HepG2 (cell line): Measurements from ENCODE around the gene MEF2A. TPM values are rescaled to one million over a fixed set of nuclear protein-coding genes. Genes with fewer than 3 reads are reported as not detected.

Source experiments
- ATAC-seq: fragments of 200-7000 bp; cut with Tn5 transposase; 3 replicates; pipeline ENCODE4 v1.9.1; 2020; ENCODE audit warnings: mild to moderate bottlenecking, moderate library complexity
- BruUV-seq: library from RNA; stranded (reverse); fragments of 400-500 nt; replicated peaks from 2 replicates; lab custom pipeline; 2021; lab: Mats Ljungman, UMichigan
- CTCF ChIA-PET: fragments of 300-600 bp; formaldehyde crosslinking; extraction: SDS; loops from one replicate; lab custom pipeline; 2021; ENCODE audit warnings: low total read pairs, inconsistent platforms, low intra/inter-chr PET ratio; lab: Yijun Ruan, JAX
- POLR2A ChIA-PET: fragments of 350-600 bp; sonication (Branson Sonifier 250); formaldehyde crosslinking; loops from one replicate; lab custom pipeline; 2020; ENCODE audit warnings: antibody characterized with exemption, inconsistent platforms; lab: Yijun Ruan, JAX
- DNase-seq: peaks from one replicate; pipeline ENCODE4 v3.0.0-alpha.2; 2015; ENCODE audit warnings: low spot score
- FAIRE-seq: peaks from 3 replicates; lab custom pipeline; 2011; peaks lifted over from hg19 to GRCh38; lab: Jason Lieb, UNC
- H2AFZ ChIP-seq: one replicate; pipeline ENCODE4 v1.6.1; 2011; ENCODE audit warnings: low read length, inconsistent platforms
- H3K27ac ChIP-seq: fragments of 300-600 bp; 3 replicates; pipeline ENCODE4 v1.8.0; 2011; ENCODE audit warnings: mixed run types, mild to moderate bottlenecking, mixed read lengths, low read length, inconsistent platforms; ENCODE audit not compliant: insufficient read depth; ENCODE audit errors: extremely low read length
- H3K27me3 ChIP-seq, 2 experiments: fragments of 200-600 bp in 1 of 2; 2 replicates in 1 of 2; 3 replicates in 1 of 2; pipeline versions ENCODE4 v1.6.0 to v1.8.0; 2011; ENCODE audit warnings: low read length in 2 of 2, mild to moderate bottlenecking in 2 of 2, moderate library complexity in 2 of 2, inconsistent platforms in 1 of 2; ENCODE audit not compliant: insufficient read depth in 2 of 2, control insufficient read depth in 1 of 2
- H3K36me3 ChIP-seq, 2 experiments: fragments of 200-600 bp in 1 of 2; replicated peaks in 1 of 2; 2 replicates in 1 of 2; 3 replicates in 1 of 2; pipeline versions ENCODE4 v1.5.1 to v1.8.0; 2011; ENCODE audit warnings: low read length in 2 of 2, inconsistent platforms in 1 of 2; ENCODE audit not compliant: insufficient read depth in 2 of 2, control insufficient read depth in 1 of 2
- H3K4me1 ChIP-seq: 2 replicates; pipeline ENCODE4 v1.5.1; 2012; ENCODE audit warnings: low read length, inconsistent platforms; ENCODE audit not compliant: insufficient read depth
- H3K4me2 ChIP-seq: 2 replicates; pipeline ENCODE4 v1.6.0; 2011; ENCODE audit warnings: low read depth, low read length, inconsistent platforms
- H3K4me3 ChIP-seq, 3 experiments: fragments of 200-600 bp in 1 of 3; sonication (generic), shearing (Covaris generic) in 1 of 3; replicated peaks in 1 of 3; 2 replicates each; pipeline ENCODE4 v1.5.1; 2011 to 2016; ENCODE audit warnings: low read length in 3 of 3, inconsistent platforms in 2 of 3, low read depth in 2 of 3, mild to moderate bottlenecking in 2 of 3, control low read depth in 1 of 3, mixed read lengths in 1 of 3; ENCODE audit not compliant: insufficient read depth in 1 of 3
- H3K79me2 ChIP-seq: one replicate; pipeline ENCODE4 v1.6.1; 2011; ENCODE audit warnings: low read length, inconsistent platforms; ENCODE audit not compliant: insufficient read depth
- H3K9ac ChIP-seq: 2 replicates; pipeline ENCODE4 v1.6.0; 2011; ENCODE audit warnings: mild to moderate bottlenecking, low read depth, low read length, inconsistent platforms; ENCODE audit not compliant: insufficient read depth
- H3K9me3 ChIP-seq: 2 replicates; pipeline ENCODE4 v1.5.1; 2012; ENCODE audit warnings: mild to moderate bottlenecking, low read length
- H4K20me1 ChIP-seq: 2 replicates; pipeline ENCODE4 v1.6.0; 2011; ENCODE audit warnings: inconsistent platforms, mild to moderate bottlenecking, low read length, moderate library complexity; ENCODE audit not compliant: insufficient read depth
- ARNTL ChIP-seq: sonication (generic); formaldehyde crosslinking; IDR thresholded peaks from 2 replicates; pipeline ENCODE4 v1.4.0; 2020; ENCODE audit warnings: mild to moderate bottlenecking, missing genetic modification reagents
- JUN ChIP-seq: sonication (generic); formaldehyde crosslinking; IDR thresholded peaks from 2 replicates; pipeline ENCODE4 v1.4.0; 2020; ENCODE audit warnings: mild to moderate bottlenecking, missing genetic modification reagents
- RAD21 ChIP-seq: fragments of 450-650 bp; formaldehyde crosslinking; IDR thresholded peaks from 2 replicates; pipeline ENCODE4 v1.5.0; 2020; ENCODE audit warnings: mild to moderate bottlenecking
- SALL1 ChIP-seq: sonication (generic); formaldehyde crosslinking; IDR thresholded peaks from 2 replicates; pipeline ENCODE4 v1.8.0; 2022; ENCODE audit warnings: mild to moderate bottlenecking, missing genetic modification reagents
- SMC3 ChIP-seq: IDR thresholded peaks from 2 replicates; pipeline ENCODE4 v1.6.1; 2011; ENCODE audit warnings: low read length, improper control_type of control experiment
- STAG1 ChIP-seq: sonication (generic); formaldehyde crosslinking; IDR thresholded peaks from 2 replicates; pipeline ENCODE4 v1.4.0; 2020; ENCODE audit warnings: missing genetic modification reagents
- SUZ12 ChIP-seq: fragments of 150-350 bp; IDR thresholded peaks from 2 replicates; pipeline ENCODE4 v1.6.1; 2014; ENCODE audit warnings: low read depth, low read length
- TEAD3 ChIP-seq: optimal IDR thresholded peaks from 2 replicates; pipeline ENCODE3; 2016; ENCODE audit warnings: borderline replicate concordance
- ZBTB42 ChIP-seq: sonication (generic); formaldehyde crosslinking; IDR thresholded peaks from 2 replicates; pipeline ENCODE4 v1.5.0; 2020; ENCODE audit warnings: mild to moderate bottlenecking, missing genetic modification reagents
- ZNF205 ChIP-seq: IDR thresholded peaks from 2 replicates; pipeline ENCODE4 v1.6.1; 2018; ENCODE audit warnings: missing biosample characterization, missing genetic modification reagents
- ZNF282 ChIP-seq: fragments of 450-650 bp; IDR thresholded peaks from 2 replicates; pipeline ENCODE4 v1.6.1; 2018; ENCODE audit not compliant: partially characterized antibody
- ZNF788 ChIP-seq: sonication (generic); formaldehyde crosslinking; IDR thresholded peaks from 2 replicates; pipeline ENCODE4 v1.5.0; 2020; ENCODE audit warnings: mild to moderate bottlenecking, missing genetic modification reagents, borderline replicate concordance
- WGBS: methylation state at CpG from one replicate; pipeline ENCODE4 v1.1.6; 2017; ENCODE audit warnings: low lambda C conversion rate; 5-methylcytosine and 5-hydroxymethylcytosine counted together
- in situ Hi-C: cut with HindIII; loops from 2 replicates; pipeline ENCODE4 v1.10.0; 2017; ENCODE audit warnings: low pct_unique_long_range_greater_than_20kb; ENCODE audit not compliant: extremely low pct_ligation_motif_present
- intact Hi-C: fragments of 100-400 bp; cut with micrococcal nuclease; formaldehyde crosslinking; loops from one replicate; pipeline ENCODE4 v1.10.0; 2022; ENCODE audit not compliant: unreplicated experiment
- polyA plus RNA-seq, 8 experiments: library from polyadenylated mRNA; depleted of rRNA in 3 of 8; stranded (reverse) in 7 of 8; unstranded in 1 of 8; fragments of >200 nt; fragmentation: Illumina TruSeq in 4 of 8; extraction: Trizol in 4 of 8; gene quantifications; 2 replicates each; pipeline versions ENCODE4 v1.2.1 to v1.2.3, GENCODE V29; 2011 to 2016; ENCODE audit warnings: low read depth in 4 of 8, missing spikeins in 1 of 8, mixed read lengths in 1 of 8; ENCODE audit not compliant: insufficient read depth in 1 of 8
- total RNA-seq, 5 experiments: library from RNA; depleted of rRNA; stranded (reverse); fragments of >200 nt; fragmentation: Illumina TruSeq; extraction: Trizol; gene quantifications; 2 replicates each; pipeline ENCODE4 v1.2.3, GENCODE V29; 2016; ENCODE audit warnings: low read depth in 1 of 5
- TF ChIP-seq, protein P1 (sequence below): sonication (generic); formaldehyde crosslinking; IDR thresholded peaks from 2 replicates; pipeline ENCODE4 v1.4.0; 2020; ENCODE audit warnings: missing genetic modification reagents, borderline replicate concordance
- TF ChIP-seq, protein P2 (sequence below): sonication (generic); formaldehyde crosslinking; IDR thresholded peaks from 2 replicates; pipeline ENCODE4 v1.4.0; 2020; ENCODE audit warnings: mild to moderate bottlenecking, missing genetic modification reagents
- TF ChIP-seq, protein P3 (sequence below): sonication (generic); formaldehyde crosslinking; IDR thresholded peaks from 2 replicates; pipeline ENCODE4 v1.5.0; 2020; ENCODE audit warnings: mild to moderate bottlenecking, missing genetic modification reagents, moderate library complexity

Gene MEF2A
- total and polyA plus RNA-seq, 2 of the 13 experiments (the other 11 are each of a cell fraction or from before 2014, with no cell fraction given), result 15.2 to 24.4 TPM

DNA sequence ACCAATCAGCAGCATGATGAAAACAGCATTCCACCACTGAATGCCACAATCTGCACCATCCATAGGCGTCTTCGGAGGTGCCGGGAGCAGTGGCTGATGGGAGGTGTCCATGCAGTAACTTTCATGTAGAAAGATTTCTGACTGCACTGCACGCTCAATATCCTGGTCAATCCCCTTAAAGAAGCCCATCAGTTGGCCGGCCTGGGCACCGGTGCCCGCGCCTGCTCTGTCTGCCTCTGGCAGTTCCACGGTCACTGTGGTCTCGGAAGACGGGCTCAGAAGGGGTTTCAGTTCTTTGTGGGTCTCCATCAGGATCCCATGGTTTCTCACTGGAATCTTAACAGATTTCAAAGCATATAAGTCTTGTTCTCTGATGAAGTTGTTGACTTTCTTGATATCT lies 163.5 kb downstream of the MEF2A start (continued):
- TF ChIP-seq, protein P1, sequence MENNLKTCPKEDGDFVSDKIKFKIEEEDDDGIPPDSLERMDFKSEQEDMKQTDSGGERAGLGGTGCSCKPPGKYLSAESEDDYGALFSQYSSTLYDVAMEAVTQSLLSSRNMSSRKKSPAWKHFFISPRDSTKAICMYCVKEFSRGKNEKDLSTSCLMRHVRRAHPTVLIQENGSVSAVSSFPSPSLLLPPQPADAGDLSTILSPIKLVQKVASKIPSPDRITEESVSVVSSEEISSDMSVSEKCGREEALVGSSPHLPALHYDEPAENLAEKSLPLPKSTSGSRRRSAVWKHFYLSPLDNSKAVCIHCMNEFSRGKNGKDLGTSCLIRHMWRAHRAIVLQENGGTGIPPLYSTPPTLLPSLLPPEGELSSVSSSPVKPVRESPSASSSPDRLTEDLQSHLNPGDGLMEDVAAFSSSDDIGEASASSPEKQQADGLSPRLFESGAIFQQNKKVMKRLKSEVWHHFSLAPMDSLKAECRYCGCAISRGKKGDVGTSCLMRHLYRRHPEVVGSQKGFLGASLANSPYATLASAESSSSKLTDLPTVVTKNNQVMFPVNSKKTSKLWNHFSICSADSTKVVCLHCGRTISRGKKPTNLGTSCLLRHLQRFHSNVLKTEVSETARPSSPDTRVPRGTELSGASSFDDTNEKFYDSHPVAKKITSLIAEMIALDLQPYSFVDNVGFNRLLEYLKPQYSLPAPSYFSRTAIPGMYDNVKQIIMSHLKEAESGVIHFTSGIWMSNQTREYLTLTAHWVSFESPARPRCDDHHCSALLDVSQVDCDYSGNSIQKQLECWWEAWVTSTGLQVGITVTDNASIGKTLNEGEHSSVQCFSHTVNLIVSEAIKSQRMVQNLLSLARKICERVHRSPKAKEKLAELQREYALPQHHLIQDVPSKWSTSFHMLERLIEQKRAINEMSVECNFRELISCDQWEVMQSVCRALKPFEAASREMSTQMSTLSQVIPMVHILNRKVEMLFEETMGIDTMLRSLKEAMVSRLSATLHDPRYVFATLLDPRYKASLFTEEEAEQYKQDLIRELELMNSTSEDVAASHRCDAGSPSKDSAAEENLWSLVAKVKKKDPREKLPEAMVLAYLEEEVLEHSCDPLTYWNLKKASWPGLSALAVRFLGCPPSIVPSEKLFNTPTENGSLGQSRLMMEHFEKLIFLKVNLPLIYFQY (CRISPR knock-in tag), result no peak

DNA sequence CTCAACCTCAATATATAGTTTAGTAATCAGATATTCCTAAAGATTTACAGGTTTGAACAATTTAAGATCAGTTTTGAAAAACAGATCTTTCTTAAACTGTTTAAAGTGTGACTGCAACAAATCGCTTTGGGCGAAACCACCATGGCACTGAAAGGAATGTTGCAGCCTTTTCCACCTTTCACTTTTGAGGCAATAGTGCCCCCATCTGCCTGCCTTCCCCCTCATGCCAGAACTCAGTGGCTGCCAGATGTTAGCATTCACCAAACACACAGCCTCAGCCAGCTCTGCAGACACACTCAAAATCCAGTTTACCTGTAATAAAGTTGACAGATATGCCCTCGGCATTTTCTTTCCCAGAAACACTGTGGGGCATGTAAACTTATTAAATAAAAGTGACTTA lies 164.1 kb downstream of the MEF2A start:
- Histone ChIP-seq H3K79me2 (no peaks in the 10 kb centered on the region), H3K9ac (no peak overlapping the region), H3K4me1 (peaks cover 40% of the 10 kb centered on the region), H2AFZ (no peak overlapping the region), H3K4me2 (no peak overlapping the region), H3K36me3 (peaks cover 0 to 12% of the 10 kb centered on the region in 2 experiments; a peak in 2 of 5 replicates), H4K20me1 (no peaks in the 10 kb centered on the region), H3K4me3 (no peak overlapping the region), H3K9me3 (no peaks in the 10 kb centered on the region), H3K27ac (no peak overlapping the region), H3K27me3 (no peaks in the 10 kb centered on the region; a peak in 1 of 5 replicates)
- TF ChIP-seq, protein P2, sequence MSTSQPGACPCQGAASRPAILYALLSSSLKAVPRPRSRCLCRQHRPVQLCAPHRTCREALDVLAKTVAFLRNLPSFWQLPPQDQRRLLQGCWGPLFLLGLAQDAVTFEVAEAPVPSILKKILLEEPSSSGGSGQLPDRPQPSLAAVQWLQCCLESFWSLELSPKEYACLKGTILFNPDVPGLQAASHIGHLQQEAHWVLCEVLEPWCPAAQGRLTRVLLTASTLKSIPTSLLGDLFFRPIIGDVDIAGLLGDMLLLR (CRISPR knock-in tag), result no peak
- TF ChIP-seq ARNTL, result no peak
- no peak for TF ChIP-seq SUZ12
- no peak for TF ChIP-seq ZNF205
- TF ChIP-seq RAD21 (CRISPR knock-in tag), result peak; percentile 58; the same call in 1 of the 2 replicates
- TF ChIP-seq ZNF282, result no peak
- TF ChIP-seq, protein P3, sequence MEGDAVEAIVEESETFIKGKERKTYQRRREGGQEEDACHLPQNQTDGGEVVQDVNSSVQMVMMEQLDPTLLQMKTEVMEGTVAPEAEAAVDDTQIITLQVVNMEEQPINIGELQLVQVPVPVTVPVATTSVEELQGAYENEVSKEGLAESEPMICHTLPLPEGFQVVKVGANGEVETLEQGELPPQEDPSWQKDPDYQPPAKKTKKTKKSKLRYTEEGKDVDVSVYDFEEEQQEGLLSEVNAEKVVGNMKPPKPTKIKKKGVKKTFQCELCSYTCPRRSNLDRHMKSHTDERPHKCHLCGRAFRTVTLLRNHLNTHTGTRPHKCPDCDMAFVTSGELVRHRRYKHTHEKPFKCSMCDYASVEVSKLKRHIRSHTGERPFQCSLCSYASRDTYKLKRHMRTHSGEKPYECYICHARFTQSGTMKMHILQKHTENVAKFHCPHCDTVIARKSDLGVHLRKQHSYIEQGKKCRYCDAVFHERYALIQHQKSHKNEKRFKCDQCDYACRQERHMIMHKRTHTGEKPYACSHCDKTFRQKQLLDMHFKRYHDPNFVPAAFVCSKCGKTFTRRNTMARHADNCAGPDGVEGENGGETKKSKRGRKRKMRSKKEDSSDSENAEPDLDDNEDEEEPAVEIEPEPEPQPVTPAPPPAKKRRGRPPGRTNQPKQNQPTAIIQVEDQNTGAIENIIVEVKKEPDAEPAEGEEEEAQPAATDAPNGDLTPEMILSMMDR (CRISPR knock-in tag), result peak; percentile 79
- TF ChIP-seq ZBTB42 (CRISPR knock-in tag), result 0 out of 2 replicates have a peak, but pooled peaks have one; percentile 52
- TF ChIP-seq ZNF788 (CRISPR knock-in tag), result no peak
- peak; percentile 47 for TF ChIP-seq TEAD3 (CRISPR knock-in tag)
- 0 out of 2 replicates have a peak, but pooled peaks have one; percentile 11 for TF ChIP-seq SALL1 (CRISPR knock-in tag)
- TF ChIP-seq SMC3, result peak; percentile 36; the same call in 1 of the 2 replicates
- TF ChIP-seq JUN (CRISPR knock-in tag), result no peak
- TF ChIP-seq STAG1 (CRISPR knock-in tag), result peak; percentile 84
- no TSS peak for BruUV-seq
- in situ Hi-C loops (no loop called here), intact Hi-C loops (no loop called here)
- FAIRE-seq, result peak; percentile 4
- DNase-seq, result no peak
- ChIA-PET CTCF (no interaction called here), POLR2A (no interaction called here)
- no peak for ATAC-seq
- 90% methylated on average over 3 of the region's 3 CpGs for WGBS
